AG20443 (cell line): Measurements from ENCODE around the gene SLC2A6.

ENCODE experiments used
- DNase-seq: peaks from one replicate; pipeline ENCODE4 v3.0.0; 2012; ENCODE audit warnings: low spot score, mixed read lengths

SLC2A6 gene

DNA sequence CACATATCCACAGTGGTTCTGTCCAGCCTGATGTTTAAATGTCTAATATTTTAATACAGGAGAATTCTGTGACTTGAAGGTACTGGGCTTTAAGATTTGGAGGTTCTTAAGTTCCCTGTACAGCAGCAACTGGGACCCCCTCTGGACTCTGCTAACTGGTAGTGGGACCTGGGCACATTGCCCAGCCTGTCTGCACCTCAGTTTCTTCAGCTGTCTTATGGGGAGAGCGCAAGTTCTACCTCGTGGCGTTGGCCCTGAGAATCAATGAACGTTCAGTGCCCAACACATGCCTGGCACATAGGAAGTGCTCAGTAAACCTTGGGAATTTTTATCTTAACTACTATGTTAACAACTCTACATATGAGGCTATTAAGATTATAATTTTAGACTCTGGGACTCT, 1.4 kb downstream of the SLC2A6 start:
- DNase-seq = no peak

- no peak for DNase-seq
Measured at GRCh38 chr9:133476941-133477340, 2.0 kb downstream of the SLC2A6 start.

GRCh38 chr9:133476036-133476931, 2.6 kb downstream of the SLC2A6 start:
- DNase-seq = no peak

GRCh38 chr9:133475292-133476012, 3.4 kb downstream of the SLC2A6 start:
- DNase-seq = no peak

- DNase-seq = no peak
Measured at GRCh38 chr9:133474853-133475252, 4.0 kb downstream of the SLC2A6 start.

DNA sequence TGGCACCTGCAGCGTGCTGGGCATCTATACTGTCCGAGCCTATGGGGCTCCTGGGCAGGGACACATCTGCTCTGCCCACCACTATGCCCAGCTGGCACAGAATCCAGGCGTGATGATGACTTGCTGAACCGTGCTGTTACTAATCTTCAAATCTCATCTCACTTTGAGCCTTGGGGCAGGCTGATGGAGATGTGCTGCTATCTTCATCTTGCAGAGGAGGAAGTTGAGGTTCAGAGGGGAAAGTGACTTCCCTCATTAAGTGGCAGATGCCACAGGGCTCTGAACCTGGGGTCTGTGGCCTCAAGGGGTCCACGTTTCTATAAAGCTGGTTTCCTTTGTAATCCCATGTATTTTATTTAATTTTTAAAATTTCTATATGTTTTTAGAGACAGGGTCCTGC, 4.7 kb downstream of the SLC2A6 start:
- DNase-seq = no peak

GRCh38 chr9:133473743-133474142, 5.2 kb downstream of the SLC2A6 start:
- no peak for DNase-seq

GRCh38 chr9:133472753-133473378, 6.0 kb downstream of the SLC2A6 start:
- DNase-seq = no peak

- no peak for DNase-seq
Measured at GRCh38 chr9:133472277-133472645, 6.6 kb downstream of the SLC2A6 start.

DNA sequence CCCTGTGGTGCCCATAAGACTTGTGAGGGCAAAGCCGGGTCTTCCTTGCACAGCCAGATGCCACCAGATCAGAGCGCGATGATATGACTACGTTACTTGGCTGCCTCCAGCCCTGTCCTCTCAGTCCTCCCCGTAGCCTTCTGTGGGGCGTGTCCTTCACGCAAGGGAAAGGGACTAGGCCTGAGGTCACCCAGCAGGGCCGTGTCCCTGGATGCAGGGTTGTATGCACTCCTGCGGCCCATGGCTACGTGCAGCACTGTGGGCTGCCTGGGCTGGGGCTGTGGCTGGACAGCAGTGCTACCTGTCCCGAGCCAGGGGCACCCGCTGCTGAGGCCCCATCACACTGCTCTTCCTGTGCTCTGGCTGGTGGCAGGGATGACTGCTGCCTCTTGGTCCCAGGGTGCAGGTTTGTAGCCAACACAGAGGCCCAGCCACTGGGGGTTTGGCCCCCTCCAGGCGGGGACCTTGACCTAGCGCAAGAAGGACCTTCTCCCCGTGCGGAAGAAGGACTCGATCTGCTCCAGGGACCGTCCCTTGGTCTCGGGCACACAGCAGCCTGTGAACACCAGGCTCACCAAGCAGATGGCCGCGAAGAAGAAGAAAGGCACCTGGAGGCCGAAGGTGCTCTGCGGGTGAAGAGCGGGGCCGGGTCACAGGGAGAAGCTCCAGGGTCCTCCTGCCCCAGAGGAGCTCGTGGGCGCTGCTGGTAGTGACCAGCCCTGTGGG, 7.2 kb downstream of the SLC2A6 start:
- DNase-seq = no peak

GRCh38 chr9:133470988-133471387, 7.9 kb downstream of the SLC2A6 start:
- no peak for DNase-seq

DNA sequence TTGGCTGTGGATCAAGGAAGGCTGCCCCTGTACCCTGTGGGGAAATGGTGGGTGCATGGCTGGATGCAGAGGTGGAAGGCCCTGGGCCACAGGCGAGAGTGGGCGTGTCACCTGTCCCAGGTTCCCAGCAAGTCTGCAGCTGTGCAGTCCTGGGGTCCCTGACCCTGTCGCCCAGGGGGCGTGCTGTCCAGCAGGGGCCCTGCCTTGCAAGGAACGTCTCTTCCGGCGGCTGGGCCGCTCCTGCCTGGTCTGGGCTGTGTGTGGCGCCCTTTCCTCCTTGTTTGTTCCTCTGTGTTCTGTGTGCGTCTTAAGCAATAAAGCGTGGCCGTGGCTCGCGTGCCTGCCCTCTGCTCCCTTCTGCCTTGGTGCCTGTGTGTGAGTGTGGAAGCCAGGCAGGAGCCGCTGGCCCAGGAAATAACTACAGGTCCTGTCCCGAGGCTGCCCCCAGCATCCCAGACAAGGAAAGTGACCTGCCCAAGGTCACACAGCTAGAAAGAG, 8.4 kb downstream of the SLC2A6 start:
- no peak for DNase-seq

DNA sequence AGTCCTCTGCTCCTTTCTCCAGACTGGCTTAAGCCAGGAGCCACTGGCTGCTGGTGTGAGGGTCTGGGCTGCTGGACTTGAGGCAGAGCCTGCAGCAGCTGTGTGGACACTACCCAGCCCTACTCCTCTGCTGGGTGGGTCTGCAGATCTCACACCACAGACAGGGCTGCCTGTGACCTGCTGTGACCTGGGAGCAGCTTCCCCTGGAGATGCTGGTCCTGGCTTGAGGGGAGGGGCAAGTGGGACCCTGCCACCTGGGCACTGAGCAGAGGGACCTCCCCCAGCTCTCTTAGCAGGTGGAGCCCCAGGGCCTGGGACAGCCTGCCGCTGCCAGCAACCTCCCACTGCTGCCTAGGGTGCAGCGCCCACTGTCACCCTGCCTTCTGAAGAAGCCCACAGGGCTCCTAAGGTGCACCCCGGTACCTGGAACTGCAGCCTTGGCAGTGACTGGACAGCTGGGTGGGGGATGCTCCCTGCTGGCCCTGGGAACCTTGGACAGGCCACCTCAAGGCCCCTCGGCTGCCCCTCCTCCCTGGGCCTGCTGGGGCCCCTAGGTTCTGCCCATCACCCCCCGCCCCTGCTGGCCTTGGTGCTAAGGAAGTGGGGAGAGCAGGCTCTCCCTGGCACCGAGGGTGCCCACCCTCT, 10.0 kb downstream of the SLC2A6 start:
- no peak for DNase-seq

GRCh38 chr9:133468374-133468773, 10.5 kb downstream of the SLC2A6 start:
- no peak for DNase-seq

DNA sequence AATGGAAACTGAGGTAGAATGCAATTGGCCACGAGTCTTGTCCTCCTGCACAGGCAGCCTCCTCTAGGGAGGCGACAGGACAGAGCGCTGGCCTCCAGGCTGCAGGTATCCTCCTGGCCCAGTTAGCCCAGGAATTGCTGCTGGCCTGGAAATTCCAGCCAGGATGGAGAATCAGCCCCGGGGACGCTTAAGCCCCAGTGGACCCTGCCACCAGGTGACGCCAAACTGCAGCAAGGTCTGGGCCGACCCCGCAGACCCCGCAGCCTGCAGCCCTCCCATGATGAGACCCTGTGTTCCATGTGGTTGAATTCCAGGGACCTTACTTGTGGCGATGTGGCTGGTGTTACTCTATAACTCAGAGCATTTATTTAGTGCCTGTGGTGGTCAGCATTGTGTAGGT, 11.8 kb downstream of the SLC2A6 start:
- DNase-seq = no peak

DNA sequence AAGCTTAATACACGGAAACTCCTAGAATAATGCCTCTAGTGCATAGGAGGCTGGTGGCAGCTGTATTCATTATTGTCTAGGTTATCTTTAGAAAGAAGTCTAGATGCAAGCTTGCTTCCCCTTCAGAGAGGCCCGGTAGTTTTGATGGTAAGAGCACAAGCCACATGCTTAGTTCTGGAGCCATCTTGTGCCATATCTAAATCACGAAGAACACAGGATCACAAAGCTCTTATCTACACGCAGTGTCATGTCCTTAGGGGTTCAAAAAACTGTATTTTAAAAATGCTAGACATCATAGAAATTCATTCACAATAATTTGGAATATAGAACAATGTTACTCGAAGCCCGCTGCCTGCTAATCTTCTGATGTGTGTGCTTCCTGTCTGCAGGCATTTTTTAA, 12.9 kb downstream of the SLC2A6 start:
- no peak for DNase-seq

DNA sequence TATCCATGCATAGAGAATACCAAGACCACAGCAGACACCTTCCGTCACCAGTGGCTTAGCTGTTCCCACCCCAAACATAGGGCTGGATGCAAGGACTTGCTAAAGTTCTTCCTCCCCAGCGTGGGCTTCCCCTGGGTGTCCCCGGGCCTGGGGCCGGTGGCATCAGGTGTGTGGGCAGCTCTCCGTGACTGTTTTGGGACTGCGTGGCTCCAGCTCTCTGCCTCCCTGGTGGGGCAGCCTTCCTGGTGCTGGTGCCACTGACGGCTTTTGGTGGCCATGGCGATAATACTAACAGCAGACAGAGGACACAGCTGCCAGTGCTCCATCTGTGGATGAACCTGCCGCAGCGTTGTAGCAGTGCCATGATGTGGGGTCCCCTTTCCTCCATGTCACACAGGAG, 14.3 kb downstream of the SLC2A6 start:
- DNase-seq = no peak

DNA sequence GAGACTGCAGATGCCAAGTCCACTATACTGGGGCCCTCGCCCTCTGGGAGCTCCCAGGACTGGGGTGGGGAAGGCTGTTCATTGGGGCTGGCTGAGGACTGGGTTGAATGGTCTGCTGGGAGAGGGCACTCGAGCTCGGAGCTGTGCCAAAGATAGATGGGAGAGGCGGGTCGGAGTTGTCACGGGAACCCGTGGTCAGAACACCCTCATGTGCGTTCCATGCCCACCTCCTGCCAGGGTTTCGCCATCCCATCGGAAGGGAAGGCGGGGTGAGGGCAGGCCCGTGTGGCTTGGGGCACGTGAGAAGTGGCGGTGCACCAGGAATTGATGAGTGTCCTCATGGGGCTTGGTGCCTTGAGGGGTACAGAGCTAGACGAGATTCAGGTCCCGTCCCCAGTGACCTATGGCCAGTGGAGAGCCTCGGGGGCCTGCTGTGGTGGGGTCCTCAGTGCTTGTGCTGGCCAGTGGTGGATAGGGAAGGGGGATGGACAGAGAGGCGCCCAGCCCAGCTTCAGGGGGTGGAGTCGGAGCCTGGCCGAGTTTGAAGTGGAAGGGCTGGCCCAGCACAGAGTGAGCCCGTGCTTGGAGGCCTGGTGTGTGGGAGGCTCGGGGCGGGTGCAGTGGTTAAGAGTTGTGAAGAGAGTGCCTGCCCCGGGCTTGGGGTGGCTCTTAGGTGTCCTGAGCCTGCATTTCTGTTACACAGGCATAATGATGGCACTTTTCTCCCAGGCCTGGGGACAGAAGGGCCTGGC, 14.9 kb downstream of the SLC2A6 start:
- DNase-seq = no peak

GRCh38 chr9:133463234-133463863, 15.6 kb downstream of the SLC2A6 start:
- DNase-seq = no peak

DNA sequence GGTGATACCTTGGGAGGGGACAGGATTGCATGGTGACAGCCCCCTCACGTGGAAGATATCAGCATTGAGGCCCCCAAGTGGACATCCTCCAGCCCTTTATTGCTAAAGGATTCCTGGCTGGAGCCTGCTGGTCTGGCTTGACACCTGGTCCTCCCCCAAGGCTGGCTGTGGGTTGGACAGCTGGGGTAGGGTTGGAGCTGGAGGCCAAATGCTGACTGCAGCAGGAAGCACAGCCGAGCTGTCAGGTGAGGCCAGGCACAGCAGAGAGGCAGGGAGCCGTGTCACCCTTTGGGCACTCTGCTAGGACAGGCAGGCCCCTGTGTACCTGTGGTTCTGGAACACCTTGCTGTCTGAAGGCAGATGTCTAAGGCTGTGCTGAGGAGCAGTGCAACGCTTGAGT, 16.9 kb downstream of the SLC2A6 start:
- no peak for DNase-seq
